Activated CD4-positive, alpha-beta T cell treated with anti-CD3 and anti-CD28 coated beads, Interleukin-2, amount 50 U/mL, for 16 hours (primary cell): Measurements from ENCODE around the gene C1orf21.
"Not testable (repeated sequence)": the region's sequence is repeated elsewhere in the genome, so short reads cannot be mapped to it uniquely, and the experiment has no call there.

Experiments
- DNase-seq: peaks from one replicate; pipeline ENCODE4 v3.0.0-alpha.2; 2020

The C1orf21 gene, protein sequence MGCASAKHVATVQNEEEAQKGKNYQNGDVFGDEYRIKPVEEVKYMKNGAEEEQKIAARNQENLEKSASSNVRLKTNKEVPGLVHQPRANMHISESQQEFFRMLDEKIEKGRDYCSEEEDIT

DNA sequence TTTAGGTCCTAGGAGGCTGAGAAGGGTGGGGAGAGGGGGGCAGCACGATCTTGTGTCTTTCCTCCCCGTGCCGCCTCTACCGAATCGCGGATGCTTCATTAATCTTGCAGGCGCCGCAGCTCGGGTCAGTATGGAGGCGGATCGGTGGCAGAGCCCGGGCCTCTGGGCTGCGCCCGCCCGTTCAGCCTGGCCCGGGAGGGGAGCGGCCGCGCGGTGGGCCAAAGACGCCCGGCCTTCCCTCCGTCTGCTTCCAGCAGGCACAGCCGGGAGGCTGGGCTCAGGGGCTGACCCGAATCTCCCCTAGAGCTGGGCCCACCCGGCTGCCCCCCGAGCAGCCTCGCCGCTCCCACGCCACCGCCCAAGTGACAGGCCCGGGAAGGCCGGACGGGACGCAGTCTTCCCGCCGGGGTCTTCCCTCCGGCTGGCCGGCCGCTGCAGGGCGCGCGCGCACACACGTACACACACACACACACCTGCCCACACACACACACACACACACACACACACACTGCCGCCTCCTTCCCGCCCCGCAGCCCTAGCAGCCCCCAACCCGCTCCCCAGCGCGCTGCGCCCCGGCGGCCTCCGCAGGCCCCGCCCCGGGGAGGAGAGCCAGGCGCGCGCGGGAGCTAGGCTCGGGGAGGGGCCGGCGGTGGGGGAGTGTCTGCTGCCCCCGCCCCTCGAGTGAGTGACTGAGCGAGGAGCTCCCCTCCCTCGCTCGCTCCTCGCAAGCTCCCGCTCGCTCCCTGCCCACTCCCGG is at the start of gene C1orf21:
TSS of gene C1orf21 (plus strand) at position 718 of the 757 bp plus-strand sequence. CDS start 90,481 bp downstream, outside the sequence.
- peak; percentile 72 for DNase-seq

- DNase-seq, result not testable (repeated sequence)
These were observed 49.0 kb upstream of the C1orf21 start for GRCh38 chr1:184337865-184338264.

- no peak for DNase-seq
These were observed 45.8 kb upstream of the C1orf21 start for GRCh38 chr1:184340984-184341383.

GRCh38 chr1:184350573-184350972 is 36.3 kb upstream of the C1orf21 start:
- no peak for DNase-seq

DNA sequence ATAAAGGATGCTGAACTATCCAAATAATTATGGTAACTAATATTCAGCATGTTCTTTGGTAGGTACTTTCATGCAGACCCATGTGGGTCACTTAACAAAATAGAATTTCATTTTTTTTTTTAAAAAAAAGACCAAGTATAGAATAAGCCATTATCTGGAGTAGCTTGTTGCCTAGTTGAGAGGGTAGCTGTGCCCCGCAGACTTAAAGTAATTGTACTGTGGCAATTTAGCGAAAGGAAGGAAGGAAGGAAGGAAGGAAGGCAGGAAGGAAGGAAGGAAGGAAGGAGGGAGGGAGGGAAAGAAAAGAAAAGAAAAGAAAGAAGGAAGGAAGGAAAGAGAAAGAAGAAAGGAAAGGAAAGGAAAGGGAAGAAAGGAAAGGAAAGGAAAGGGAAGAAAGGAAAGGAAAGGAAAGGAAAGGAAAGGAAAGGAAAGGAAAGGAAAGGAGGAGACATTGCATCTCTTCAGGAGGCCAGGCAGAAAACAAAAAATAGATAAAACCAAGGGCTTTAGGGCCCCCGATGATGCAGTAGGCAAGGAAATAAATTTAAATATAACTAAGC is 35.3 kb upstream of the C1orf21 start:
- DNase-seq, result no peak

GRCh38 chr1:184352776-184353175 is 34.1 kb upstream of the C1orf21 start:
- no peak for DNase-seq

DNA sequence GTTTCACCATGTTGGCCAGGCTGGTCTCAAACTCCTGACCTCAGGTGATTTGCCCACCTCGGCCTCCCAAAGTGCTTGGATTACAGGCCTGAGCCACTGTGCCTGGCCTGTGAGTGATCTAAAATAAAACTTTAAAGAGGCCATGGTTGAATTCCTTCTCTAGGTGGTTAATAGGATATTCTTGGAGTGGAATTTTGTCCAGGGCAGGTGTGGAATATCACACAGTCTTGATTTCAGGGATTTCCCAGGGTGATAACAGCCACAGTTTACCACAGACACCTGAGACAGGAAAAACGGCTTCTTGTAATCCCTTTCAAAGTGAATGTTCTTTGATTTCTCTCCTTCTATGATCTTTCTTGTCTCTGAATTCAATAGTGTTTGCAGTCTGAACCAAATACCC is 32.1 kb upstream of the C1orf21 start:
- DNase-seq, result no peak

- no peak for DNase-seq
These were observed 29.9 kb upstream of the C1orf21 start for GRCh38 chr1:184356891-184357290.

DNA sequence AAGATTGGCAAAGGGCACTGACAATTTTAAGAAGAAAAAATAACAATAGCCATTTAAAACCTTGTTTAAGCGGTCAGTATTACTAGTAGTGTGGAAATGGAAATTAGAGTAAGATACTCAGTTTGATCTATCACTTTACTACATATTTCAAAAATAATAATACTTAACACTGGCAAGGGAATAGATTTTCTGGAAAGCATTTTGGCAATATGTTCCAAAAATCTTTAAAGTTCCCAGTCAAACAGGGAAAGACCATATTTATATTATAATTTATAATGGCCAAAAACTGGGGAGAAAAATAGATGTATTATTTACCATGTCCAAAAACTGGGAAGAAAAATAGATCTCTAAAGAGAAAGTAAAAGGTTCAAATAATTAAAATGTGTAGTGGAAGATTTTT is 28.6 kb upstream of the C1orf21 start:
- no peak for DNase-seq

DNA sequence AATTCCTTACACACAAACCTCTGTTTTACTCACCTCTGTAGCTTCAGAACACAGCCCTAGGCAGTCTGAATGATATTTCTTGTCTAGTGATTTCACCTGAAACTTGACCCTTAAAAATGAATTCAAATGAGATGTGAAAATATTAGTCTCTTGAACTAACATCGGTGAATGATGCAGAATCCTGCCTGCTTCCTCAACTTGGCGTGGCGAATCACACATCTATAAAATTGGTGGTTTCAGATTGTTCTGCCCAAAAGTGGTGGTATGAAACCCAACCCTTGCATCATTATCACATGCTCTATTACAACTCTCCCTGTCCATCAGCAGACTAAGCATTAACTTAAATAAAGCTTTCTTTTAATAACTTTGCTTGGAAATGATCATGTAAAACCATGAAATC is 26.9 kb upstream of the C1orf21 start:
- DNase-seq, result no peak

- no peak for DNase-seq
These were observed 24.0 kb upstream of the C1orf21 start for GRCh38 chr1:184362876-184363275.

- DNase-seq, result no peak
These were observed 21.1 kb upstream of the C1orf21 start for GRCh38 chr1:184365699-184366098.

DNA sequence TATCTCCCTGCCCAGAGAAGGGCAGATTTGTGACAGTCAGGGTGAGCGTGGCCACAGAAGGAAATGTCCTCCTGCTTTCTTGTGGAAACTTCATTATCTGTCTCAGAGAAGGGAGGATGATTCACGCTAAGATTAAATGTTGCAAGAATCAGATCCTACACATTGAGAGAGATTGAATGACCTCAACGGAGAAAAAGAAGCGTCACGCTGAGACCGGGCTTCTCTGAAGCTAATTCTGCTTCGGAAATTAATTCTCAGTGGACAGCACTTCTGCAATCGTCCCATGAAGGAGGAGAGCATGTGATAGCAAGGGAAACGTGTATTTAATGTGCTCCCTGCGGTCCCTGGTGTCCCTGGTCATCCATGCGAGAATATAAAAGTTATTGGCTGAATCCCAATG is 19.8 kb upstream of the C1orf21 start:
- DNase-seq, result no peak

DNA sequence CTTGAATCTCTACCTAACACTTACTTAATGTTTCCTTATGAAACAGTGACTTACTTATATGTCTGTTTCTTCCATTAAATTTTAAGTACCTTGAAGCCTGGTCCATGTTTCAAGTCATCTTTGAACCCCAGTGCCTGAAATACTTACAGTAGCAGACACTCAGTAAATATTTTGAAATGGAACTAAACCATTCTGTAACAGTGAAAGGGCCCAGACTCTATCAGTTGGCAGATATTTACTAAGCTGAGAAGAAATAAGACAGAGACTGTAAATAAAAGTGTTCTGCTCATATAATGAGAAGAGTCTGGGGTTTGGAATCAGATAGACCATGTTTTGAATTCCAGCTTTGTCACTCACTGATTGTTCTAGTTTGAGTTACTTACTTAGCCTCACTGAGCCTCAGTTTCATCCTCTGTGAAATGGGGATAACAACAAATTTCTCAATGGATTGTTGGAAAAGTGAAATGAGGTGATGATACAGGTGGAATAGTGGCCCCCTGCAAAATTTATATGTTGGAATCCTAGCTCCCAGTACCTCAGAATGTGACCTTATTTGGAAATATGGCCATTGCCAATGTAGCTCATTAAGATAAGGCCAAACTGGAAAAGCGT is 19.3 kb upstream of the C1orf21 start:
- DNase-seq, result no peak

DNA sequence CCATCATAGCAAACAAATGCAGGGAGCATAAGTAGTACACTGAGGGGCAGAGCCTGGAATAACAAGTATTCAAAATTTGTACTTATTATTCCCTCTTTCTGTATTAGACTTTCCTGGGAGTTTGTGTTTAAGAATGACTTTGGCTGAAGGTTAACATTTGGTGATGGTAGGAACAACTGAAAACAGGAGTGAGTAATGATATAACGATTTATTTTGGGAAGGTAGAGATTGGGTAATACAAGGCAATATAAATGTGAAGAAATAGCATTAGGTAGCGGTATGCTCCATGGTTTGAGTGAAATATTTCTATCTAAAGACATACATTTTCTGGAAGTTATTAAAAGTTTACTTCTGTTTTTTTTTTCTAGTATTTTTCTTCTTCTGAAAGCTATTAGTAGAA is 18.5 kb upstream of the C1orf21 start:
- no peak for DNase-seq

- DNase-seq, result no peak
These were observed 16.0 kb upstream of the C1orf21 start for GRCh38 chr1:184370850-184371249.

GRCh38 chr1:184373155-184373554 is 13.7 kb upstream of the C1orf21 start:
- DNase-seq, result no peak

DNA sequence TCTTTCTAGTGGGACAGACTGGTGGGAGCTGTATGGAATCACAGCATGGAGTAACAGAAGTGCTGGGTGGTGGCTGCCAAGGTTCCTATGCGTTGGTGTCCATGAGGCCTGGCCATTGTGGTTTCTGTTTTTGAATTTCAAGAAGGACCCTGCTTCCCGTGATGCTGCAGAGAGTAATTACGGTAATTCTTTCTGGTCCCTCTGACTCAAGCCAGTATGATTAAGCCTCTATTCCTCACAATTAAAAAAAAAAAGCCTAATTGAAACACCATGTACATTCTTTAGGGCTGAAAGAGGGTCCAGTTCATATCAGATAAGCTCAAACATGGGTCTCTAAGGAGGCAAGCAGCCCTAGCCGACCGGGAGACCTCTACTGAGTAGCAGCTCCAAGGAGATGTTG is 10.5 kb upstream of the C1orf21 start:
- DNase-seq, result no peak

DNA sequence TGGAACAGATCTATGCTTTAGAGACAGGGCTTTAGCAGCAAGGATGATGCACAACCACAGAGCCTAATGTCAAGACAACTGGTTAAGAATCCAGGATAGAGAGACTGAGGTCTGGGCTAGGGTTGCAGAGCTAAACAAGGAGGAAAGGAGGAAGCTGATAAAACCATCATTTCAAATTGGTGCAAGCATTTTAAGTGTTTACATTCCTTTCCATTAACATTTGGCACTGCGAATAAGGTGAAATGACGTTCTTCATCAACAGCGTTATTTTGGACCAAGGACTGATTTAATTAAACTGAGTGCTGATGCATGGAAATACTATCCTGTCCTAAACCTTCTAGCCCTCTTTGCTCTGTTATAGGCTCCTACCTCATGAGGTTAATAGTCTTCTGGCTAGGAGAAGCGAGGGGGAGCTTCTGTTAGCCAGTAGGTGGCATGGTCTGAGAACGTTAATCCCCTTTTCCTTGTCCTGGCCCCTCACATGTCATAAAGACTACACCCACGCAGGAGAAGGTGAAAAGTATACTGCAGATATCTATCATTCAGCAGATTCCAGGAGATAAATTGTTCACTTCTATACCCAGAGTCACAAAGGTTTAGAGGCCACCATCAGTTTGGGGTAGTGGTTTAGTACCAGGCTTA is 7.6 kb upstream of the C1orf21 start:
- no peak for DNase-seq

DNA sequence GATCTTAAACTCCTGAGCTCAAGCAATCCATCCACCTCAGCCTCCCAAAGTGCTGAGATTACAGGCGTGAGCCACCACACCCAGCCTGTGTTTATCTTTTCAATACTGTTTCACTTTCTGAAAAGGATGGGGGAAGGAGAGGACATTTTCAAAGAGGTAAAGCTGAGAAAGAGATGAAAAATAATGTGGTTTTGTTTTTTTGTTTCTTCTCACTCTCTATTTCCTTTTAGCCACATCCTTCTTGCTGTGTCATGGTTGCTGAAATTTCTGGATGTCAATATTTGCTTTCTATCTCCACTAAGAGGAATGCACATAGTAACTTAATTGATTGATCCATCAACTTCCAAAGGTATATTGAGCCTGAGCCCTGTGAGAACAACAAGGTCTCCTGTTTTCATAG is 6.4 kb upstream of the C1orf21 start:
- DNase-seq, result peak; percentile 3

DNA sequence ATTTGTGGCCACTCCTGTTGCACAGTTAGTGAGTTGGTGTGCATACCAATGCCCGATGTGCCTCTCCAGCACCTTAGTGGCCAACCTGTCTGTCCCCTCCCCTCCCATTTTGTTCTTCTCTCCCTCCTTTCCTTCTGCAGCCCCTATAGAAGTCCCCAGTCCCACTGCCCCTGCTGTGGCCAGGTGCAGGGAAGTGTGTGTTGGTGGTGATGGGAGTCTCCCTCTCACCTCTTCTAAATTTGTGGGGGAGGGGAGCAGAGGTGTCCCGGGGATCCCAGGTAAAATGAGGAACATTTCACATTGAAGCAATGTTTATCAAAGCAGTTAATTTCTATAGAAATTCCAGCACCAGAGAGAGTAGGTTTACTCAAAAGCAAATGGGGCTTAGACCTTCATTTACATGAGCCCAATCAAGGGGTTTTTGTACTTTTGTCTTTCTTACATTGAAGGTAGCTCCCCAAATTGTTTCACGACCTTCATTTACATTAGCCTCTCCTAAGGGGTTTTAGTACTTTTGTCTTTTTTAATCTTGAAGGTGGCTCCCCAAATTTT is 3.0 kb upstream of the C1orf21 start:
- DNase-seq, result no peak

GRCh38 chr1:184385865-184386311 is 941 bp upstream of the C1orf21 start:
- DNase-seq, result no peak

- no peak for DNase-seq
These were observed 243 bp downstream of the C1orf21 start for GRCh38 chr1:184387069-184387475.
